ENCODE data around the gene HECW1. TPM values are rescaled to one million over a fixed set of nuclear protein-coding genes. Genes with fewer than 3 reads are reported as not detected.

HECW1 gene
- total and polyA plus RNA-seq, 2 of the 13 experiments (the other 11 are each of a cell fraction or from before 2014, with no cell fraction given), result not detected

GRCh38 chr7:43291789-43292188 lies 179.3 kb downstream of the HECW1 start (continued):
- TF ChIP-seq ZNF776 (CRISPR knock-in tag; IDR thresholded peaks at IDR 0.05) (no peak), PCBP1 (IDR thresholded peaks at IDR 0.05; ENCODE audit: borderline replicate concordance, low read depth, low read length) (no peak)

- no peak for ATAC-seq
- no TSS peak for BruUV-seq (replicated peaks)
- in situ Hi-C loops (cut with HindIII; ENCODE audit: extremely low pct_ligation_motif_present, low pct_unique_long_range_greater_than_20kb) (no loop called here), intact Hi-C loops (cut with micrococcal nuclease; ENCODE audit: unreplicated experiment) (no loop called here)
- no peak overlapping the region for H3K4me3 ChIP-seq (replicated peaks in 1 of 3; ENCODE audit: insufficient read depth in 1 of 3, low read depth in 2 of 3, low read length in 3 of 3)
- DNase-seq (ENCODE audit: low spot score), result no peak
- no peaks in the 10 kb centered on the region for H4K20me1 ChIP-seq (ENCODE audit: insufficient read depth, low read length)
- 0 out of 2 replicates have a peak, but pooled peaks cover 7% of the 10 kb centered on the region for H3K9me3 ChIP-seq (ENCODE audit: low read length)
- no peak for FAIRE-seq
- H3K27me3 ChIP-seq (ENCODE audit: control insufficient read depth in 1 of 2, insufficient read depth in 2 of 2, low read length in 2 of 2), result no peaks in the 10 kb centered on the region; a peak in 1 of 5 replicates
- no peaks in the 10 kb centered on the region for H3K36me3 ChIP-seq (replicated peaks in 1 of 2; ENCODE audit: control insufficient read depth in 1 of 2, insufficient read depth in 2 of 2, low read length in 2 of 2)
- no peaks in the 10 kb centered on the region for H3K4me1 ChIP-seq (ENCODE audit: insufficient read depth, low read length)
- CTCF ChIA-PET (ENCODE audit: low intra/inter-chr PET ratio, low total read pairs), result no interaction called here
- no peak overlapping the region for H3K9ac ChIP-seq (ENCODE audit: insufficient read depth, low read depth, low read length)
- no peaks in the 10 kb centered on the region for H3K79me2 ChIP-seq (ENCODE audit: insufficient read depth, low read length)
- POLR2A ChIA-PET, result no interaction called here
- 17% methylated on average over 1 of the region's 1 CpG for WGBS (ENCODE audit: low lambda C conversion rate)
- no peak overlapping the region for H3K4me2 ChIP-seq (ENCODE audit: low read depth, low read length)
- no peak for TF ChIP-seq ZNF234 (CRISPR knock-in tag; conservative IDR thresholded peaks at IDR 0.05)
- no peak for TF ChIP-seq BRD4 (CRISPR knock-in tag; IDR thresholded peaks at IDR 0.05)
- no peak for TF ChIP-seq GATA4 (IDR thresholded peaks at IDR 0.05; ENCODE audit: borderline replicate concordance, low read depth)
- no peak for TF ChIP-seq ZBTB26 (CRISPR knock-in tag; IDR thresholded peaks at IDR 0.05; ENCODE audit: borderline replicate concordance)
- TF ChIP-seq POGZ (CRISPR knock-in tag; IDR thresholded peaks at IDR 0.05), result no peak
- H2AFZ ChIP-seq (ENCODE audit: low read length), result no peak overlapping the region
- no peak overlapping the region for H3K27ac ChIP-seq (ENCODE audit: extremely low read length, insufficient read depth, low read length)
Observed at GRCh38 chr7:43292384-43292783, 179.9 kb downstream of the HECW1 start.

Measured in HepG2 (cell line).